Breast epithelium (tissue), 4 donors: ENCODE data around the gene TP63. TPM values are rescaled to one million over a fixed set of nuclear protein-coding genes. Genes with fewer than 3 reads are reported as not detected.

Source experiments
- DNase-seq, 2 donors: peaks; one replicate each; pipeline ENCODE4 v3.0.0-alpha.2; 2019; ENCODE audit warnings: low spot score in 2 of 2
- H3K27ac ChIP-seq, 2 donors: fragments of 200-600 bp; sonication (generic) in 1 of 2; one replicate each; pipeline ENCODE4 v1.5.1; 2016 to 2019; ENCODE audit warnings: mild to moderate bottlenecking in 1 of 2
- H3K27me3 ChIP-seq, 2 donors: fragments of 200-600 bp; sonication (generic) in 1 of 2; one replicate each; pipeline versions ENCODE4 v1.5.1 to v1.6.0; 2017 to 2019; ENCODE audit warnings: control low read depth in 1 of 2, mild to moderate bottlenecking in 1 of 2
- H3K36me3 ChIP-seq: fragments of 200-600 bp; one replicate; pipeline ENCODE4 v1.5.1; 2019
- H3K4me1 ChIP-seq, 2 donors: fragments of 200-600 bp; sonication (generic); one replicate each; pipeline ENCODE4 v1.5.1; 2016 to 2019; ENCODE audit warnings: control low read depth in 1 of 2
- H3K4me3 ChIP-seq, 3 donors: fragments of 200-600 bp; sonication (generic); 1 replicate in 2 of 3; 2 replicates in 1 of 3; pipeline ENCODE4 v1.5.1; 2016 to 2019; ENCODE audit warnings: mild to moderate bottlenecking in 3 of 3, moderate library complexity in 2 of 3
- H3K9me3 ChIP-seq, 2 donors: fragments of 200-600 bp; sonication (generic) in 1 of 2; one replicate each; pipeline ENCODE4 v1.5.1; 2016 to 2019; ENCODE audit warnings: control low read depth in 1 of 2
- CTCF ChIP-seq, 3 donors: fragments of 450-650 bp; IDR thresholded peaks; one replicate each; pipeline ENCODE4 v1.5.1; 2016 to 2017; ENCODE audit warnings: antibody characterized with exemption in 3 of 3, mild to moderate bottlenecking in 3 of 3, moderate library complexity in 3 of 3
- POLR2A ChIP-seq: fragments of 450-650 bp; IDR thresholded peaks from one replicate; pipeline ENCODE4 v1.6.1; 2016; ENCODE audit warnings: antibody characterized with exemption, mild to moderate bottlenecking, moderate library complexity
- POLR2AphosphoS5 ChIP-seq, 3 donors: sonication (generic); formaldehyde crosslinking; IDR thresholded peaks; one replicate each; pipeline ENCODE4 v1.6.1; 2017; ENCODE audit warnings: antibody characterized with exemption in 3 of 3
- intact Hi-C: fragments of 100-400 bp; cut with DNase I; formaldehyde crosslinking; loops from one replicate; pipeline ENCODE4 v1.15.1; 2023; ENCODE audit warnings: low total_unique reads
- total RNA-seq, 3 donors: library from RNA; depleted of rRNA; stranded (reverse); fragments of >200 nt; gene quantifications; one replicate each; pipeline ENCODE4 v1.1.0, GENCODE V29; 2016

TP63 gene
- total RNA-seq, 3 donors from 2014 or later = 0.96 to 47.7 (median 20.0) TPM

- Histone ChIP-seq H3K36me3 (no peaks in the 10 kb centered on the region), H3K27ac (no peak overlapping the region), H3K4me1 (no peaks in the 10 kb centered on the region), H3K4me3 (no peak overlapping the region), H3K9me3 (no peaks in the 10 kb centered on the region), H3K27me3 (no peaks in the 10 kb centered on the region)
- TF ChIP-seq CTCF (IDR thresholded peaks at IDR 0.05) (no peak), POLR2AphosphoS5 (IDR thresholded peaks at IDR 0.05) (no peak), POLR2A (no peak)
- no peak for DNase-seq
- intact Hi-C loops = no loop called here
Measured at GRCh38 chr3:189727898-189728297, 96.7 kb downstream of the TP63 start.

GRCh38 chr3:189728915-189729314 lies 97.7 kb downstream of the TP63 start:
- H3K4me1 ChIP-seq = no peaks in the 10 kb centered on the region
- DNase-seq = no peak
- H3K36me3 ChIP-seq = no peaks in the 10 kb centered on the region
- intact Hi-C loops = no loop called here
- H3K4me3 ChIP-seq = no peak overlapping the region
- no peak overlapping the region for H3K27ac ChIP-seq
- TF ChIP-seq CTCF (IDR thresholded peaks at IDR 0.05) (no peak), POLR2AphosphoS5 (IDR thresholded peaks at IDR 0.05) (no peak), POLR2A (no peak)
- no peaks in the 10 kb centered on the region for H3K9me3 ChIP-seq
- no peaks in the 10 kb centered on the region for H3K27me3 ChIP-seq

GRCh38 chr3:189734061-189734460 lies 102.9 kb downstream of the TP63 start:
- intact Hi-C loops = no loop called here
- Histone ChIP-seq H3K27ac (no peak overlapping the region), H3K36me3 (no peaks in the 10 kb centered on the region), H3K27me3 (no peaks in the 10 kb centered on the region), H3K4me3 (no peak overlapping the region), H3K9me3 (no peaks in the 10 kb centered on the region), H3K4me1 (no peaks in the 10 kb centered on the region)
- no peak for DNase-seq
- TF ChIP-seq CTCF (IDR thresholded peaks at IDR 0.05) (no peak), POLR2AphosphoS5 (IDR thresholded peaks at IDR 0.05) (no peak), POLR2A (no peak)

- Histone ChIP-seq H3K36me3 (no peaks in the 10 kb centered on the region), H3K9me3 (no peaks in the 10 kb centered on the region), H3K4me1 (no peaks in the 10 kb centered on the region), H3K27me3 (no peaks in the 10 kb centered on the region), H3K4me3 (no peak overlapping the region), H3K27ac (no peak overlapping the region)
- intact Hi-C loops = no loop called here
- no peak for DNase-seq
- TF ChIP-seq CTCF (IDR thresholded peaks at IDR 0.05) (no peak), POLR2AphosphoS5 (IDR thresholded peaks at IDR 0.05) (no peak)
Measured at GRCh38 chr3:189735913-189736312, 104.7 kb downstream of the TP63 start.

- intact Hi-C loops = no loop called here
- Histone ChIP-seq H3K36me3 (no peaks in the 10 kb centered on the region), H3K4me1 (no peaks in the 10 kb centered on the region), H3K27ac (no peak overlapping the region), H3K4me3 (no peak overlapping the region), H3K9me3 (no peaks in the 10 kb centered on the region), H3K27me3 (no peaks in the 10 kb centered on the region)
- TF ChIP-seq POLR2AphosphoS5 (IDR thresholded peaks at IDR 0.05) (no peak), CTCF (IDR thresholded peaks at IDR 0.05) (no peak), POLR2A (no peak)
- no peak for DNase-seq
Measured at GRCh38 chr3:189737071-189737470, 105.9 kb downstream of the TP63 start.
